Epidermal melanocyte (primary cell): ENCODE data around the gene YKT6.

ENCODE experiments used
- DNase-seq: peaks from one replicate; pipeline ENCODE4 v3.0.0; 2011; ENCODE audit warnings: low spot score; ENCODE audit not compliant: insufficient read length

The YKT6 gene

GRCh38 chr7:44232901-44233715, 32.3 kb downstream of the YKT6 start:
- DNase-seq, result no peak

DNA sequence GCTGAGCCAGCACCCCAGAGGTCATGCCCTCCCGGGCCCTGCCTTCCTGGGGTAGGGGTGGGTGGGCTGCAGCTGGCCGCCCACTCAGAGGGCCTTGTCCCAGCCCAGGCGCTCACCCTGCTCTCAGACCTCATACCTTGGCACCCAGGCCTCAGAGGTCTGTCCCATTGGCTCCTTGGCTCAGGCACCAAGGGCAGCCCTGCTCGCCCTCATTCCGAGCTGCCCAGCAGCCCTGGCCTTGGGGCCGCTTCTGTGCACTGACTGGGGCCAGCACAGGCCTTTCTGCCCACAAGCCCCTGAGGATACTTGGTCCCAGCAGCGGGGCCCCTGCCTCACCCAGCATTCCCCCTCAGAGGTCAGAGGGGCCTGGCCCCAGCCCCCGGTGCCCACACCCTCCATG, 34.3 kb downstream of the YKT6 start:
- no peak for DNase-seq

DNA sequence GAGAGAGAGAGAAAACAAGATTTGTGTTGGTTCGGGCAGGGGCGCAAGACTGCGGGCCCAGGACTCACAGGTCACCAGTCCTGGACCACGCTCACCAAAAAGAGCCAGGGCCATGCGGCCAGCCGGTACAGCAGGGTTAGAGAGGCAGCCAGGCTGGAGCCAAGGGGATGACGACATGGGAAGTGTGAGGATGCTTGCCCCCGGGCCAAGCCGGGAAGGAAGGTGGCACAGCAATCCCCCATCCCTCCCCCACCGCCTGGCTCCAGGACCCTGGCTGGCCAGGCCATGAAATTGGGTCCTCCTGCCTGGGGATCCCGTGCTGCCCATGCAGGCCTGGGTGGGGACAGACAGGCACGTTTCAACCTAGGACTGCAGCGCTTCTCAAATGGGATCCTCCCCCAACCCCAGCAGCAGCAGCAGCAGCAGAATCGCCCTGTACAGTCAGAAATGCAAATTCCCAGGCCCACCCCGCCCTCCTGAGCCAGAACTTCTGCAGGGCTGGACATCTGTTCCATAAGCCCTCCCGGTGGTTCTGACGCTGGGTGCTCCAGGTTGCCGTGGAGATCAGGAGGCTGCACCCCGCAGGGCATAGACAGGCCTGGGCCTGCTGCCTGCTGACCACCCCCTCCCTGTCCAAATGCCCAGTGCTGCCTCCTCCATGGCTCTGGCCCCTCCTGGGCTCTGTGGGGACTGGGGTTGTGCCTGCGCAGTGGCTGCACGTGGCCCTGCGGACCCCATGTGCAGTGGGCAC, 35.0 kb downstream of the YKT6 start:
- no peak for DNase-seq

DNA sequence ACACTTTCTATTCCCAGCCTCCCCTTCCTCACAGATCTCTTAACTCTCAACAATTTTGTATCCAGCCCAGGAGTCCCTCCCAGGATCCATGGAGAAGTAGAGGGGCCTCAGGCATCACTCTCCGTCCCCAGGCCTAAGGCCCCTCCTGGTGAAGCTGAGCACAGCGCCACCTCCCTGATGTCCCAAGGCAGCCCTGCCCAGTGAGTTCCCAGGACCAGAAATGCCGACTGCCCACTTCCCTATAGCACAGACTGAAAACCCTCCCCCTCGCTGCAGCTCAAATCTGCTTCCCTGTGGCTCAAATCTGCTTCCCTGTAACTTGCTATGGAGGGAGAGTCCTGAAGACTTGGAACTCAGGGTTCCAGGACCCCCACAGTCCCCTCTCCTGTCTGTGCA, 35.6 kb downstream of the YKT6 start:
- no peak for DNase-seq

DNA sequence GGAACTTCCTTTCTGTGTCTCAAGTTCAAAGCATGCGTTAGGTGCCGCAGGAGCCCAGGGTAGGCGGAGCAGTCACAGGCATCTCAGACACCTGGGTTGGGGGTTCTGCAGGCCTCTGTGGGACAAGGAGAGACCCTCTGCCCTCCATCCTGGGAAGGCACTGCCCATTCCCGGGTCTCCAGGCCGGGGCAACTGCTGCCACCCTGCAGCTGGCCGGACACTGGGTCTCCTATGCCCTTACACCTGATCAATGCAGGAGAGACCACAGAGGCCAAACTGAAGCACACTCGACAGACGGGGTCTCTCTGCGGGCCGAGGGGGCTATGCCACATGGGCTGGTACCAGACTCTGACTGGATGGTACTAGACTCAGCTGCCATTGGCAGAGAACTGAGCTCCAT, 36.9 kb downstream of the YKT6 start:
- no peak for DNase-seq

DNA sequence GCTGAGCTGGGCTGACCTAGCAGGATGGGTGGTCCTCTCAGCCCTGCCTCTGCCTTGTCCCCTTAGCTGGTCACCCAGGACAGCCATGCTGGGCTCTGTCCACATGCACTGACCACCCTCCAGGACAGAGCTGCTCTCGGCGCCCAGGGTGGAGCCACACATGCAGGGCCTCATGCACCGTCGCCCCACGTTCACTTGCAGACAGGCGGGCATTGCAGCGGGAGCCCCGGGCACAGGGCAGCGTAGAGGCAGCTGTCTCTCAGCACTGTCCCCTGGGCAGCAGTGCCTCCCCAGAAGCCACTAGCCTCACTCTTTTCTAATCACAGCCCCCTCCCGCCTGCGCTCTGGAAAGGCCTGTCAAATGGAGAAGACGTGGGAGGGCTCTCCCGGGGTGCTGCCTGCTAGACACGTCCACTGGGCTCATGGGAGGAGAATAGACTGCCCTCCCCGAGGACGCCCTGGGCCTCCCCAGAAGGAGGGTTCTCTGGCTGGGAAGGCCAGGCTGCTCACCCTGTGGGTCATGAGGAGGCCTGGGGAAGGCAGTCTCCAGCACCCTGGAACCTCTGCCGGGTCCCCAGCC, 37.4 kb downstream of the YKT6 start:
- no peak for DNase-seq

GRCh38 chr7:44239361-44239760, 38.6 kb downstream of the YKT6 start:
- DNase-seq, result no peak

DNA sequence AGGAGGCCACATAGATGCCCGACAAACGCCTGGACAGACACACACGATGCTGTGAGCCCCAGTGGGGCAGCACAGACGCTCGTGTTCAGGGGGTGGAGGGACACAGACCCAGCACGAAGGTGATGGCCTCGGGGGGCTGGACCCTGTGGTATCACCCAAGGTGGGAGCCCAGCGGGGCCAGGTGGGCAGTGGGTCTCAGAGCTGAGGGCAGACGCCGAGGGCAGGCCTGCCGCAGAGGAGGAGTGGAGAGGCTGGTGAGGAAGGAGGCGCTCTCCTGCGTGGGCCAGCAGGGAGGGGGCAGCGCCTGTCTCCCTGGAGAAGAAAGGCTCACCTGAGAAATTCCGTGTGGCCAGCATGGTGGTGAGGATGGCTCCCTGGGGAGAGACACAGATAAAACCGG, 39.6 kb downstream of the YKT6 start:
- no peak for DNase-seq

GRCh38 chr7:44240983-44241510, 40.3 kb downstream of the YKT6 start:
- peak; percentile 97 for DNase-seq

DNA sequence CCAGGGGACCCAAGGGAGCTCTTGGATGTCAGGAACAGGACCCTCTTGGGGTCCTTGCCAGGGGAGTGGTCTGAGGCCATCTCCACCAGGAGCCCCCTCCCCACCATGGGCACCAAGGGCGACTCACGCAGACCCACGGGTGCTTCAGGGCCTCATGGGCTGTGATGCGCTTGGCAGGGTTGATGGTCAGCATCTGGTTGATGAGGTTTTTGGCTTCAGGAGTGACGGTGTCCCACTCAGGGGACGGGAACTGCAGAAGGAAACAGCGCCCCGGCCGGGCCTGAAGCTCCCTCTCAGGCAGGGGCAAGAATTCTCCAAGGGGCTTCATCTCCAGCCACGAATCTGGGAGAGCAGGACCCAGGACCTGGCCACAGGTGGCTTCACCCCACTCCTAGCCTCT, 41.3 kb downstream of the YKT6 start:
- no peak for DNase-seq

GRCh38 chr7:44244282-44244681, 43.5 kb downstream of the YKT6 start:
- DNase-seq, result peak; percentile 44

DNA sequence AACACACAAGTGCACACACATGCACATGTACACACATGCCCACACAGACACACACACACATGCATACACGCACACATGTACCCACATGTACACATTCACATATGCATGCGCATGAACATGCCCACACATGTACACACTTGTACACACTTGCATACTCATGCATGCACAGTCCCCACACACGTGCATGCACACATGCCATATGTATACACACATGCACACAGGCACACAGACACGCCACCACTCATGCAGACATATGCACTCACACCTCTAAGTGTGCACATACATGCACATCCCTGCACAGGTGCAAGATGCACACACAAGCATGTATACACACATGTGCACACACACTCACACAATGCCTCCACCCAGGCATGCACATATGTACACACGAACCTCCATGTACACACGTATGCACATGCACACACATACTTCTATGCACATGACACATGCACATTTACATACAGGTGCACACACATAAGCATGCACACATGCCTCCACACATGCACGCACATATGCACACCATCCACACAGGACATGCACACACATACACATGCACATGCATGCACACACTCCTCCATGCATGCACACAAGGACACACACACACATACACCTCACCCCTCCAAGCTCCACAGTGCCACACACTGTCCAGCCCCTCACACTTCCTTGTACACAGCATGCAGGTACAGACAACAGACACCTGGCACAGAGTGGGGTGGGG, 45.8 kb downstream of the YKT6 start:
- DNase-seq, result no peak

GRCh38 chr7:44247868-44248651, 47.3 kb downstream of the YKT6 start:
- DNase-seq, result no peak

- no peak for DNase-seq
Observed at GRCh38 chr7:44249639-44250234, 49.0 kb downstream of the YKT6 start.

- DNase-seq, result no peak
Observed at GRCh38 chr7:44251269-44251668, 50.5 kb downstream of the YKT6 start.

DNA sequence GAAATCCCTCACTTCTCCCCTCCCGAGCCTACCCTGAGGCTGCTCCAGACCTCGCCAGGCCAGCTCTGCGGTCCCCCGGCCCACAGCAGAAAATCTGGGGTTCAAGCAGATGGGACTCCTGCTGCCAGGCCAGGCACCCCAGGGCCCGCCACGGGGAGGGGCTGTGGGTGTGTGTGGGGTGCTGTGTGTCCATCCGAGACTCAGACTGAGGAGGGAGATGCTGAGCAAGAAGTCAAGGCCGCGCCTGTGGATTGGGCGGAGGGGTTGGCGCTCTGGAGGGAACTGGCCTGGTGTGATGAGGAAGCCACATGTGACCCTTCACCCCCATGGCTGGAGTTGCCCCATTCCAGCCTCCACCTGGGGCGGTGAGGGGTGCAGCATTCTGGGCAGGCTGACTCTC, 51.1 kb downstream of the YKT6 start:
- no peak for DNase-seq

DNA sequence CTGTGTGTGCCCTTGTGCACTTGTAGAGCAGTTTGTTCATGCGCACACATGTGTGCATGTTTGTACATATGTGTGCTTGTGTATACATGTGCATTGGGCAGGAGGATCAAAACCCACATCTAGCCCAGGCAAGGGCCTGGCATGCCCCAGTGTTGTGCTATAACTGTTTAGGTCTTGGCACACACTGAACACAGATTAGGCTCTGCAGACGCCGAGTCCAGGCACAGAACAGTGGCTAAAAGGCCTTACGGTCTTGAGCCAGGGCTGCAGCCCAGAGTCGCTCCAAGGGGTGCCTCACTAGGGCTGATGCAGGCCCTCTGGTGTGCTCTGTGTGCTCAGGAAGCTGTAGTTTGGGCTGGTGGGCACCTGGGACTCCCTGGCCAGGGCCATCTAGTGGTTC, 55.7 kb downstream of the YKT6 start:
- DNase-seq, result no peak

DNA sequence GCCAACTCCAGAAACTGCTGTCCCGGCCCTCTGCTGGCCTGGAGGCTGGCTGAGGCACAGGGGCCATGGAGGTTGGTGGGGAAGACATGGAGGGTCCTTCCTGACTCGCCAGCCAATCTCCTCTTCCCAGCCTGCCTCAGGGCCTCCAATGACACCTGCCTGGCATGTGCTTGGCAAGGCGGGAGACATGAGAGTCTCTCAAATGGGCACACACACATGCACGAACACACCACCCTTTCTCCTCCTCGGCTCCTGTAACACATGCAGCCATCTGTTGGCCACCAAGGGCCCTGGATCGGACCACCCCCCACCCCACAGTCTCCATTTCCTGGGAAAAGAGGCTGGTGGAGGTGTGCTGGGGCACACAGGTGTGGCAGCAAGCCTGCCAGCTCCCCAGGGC, 56.4 kb downstream of the YKT6 start:
- DNase-seq, result no peak

- DNase-seq, result no peak
Observed at GRCh38 chr7:44257618-44258422, 57.0 kb downstream of the YKT6 start.

DNA sequence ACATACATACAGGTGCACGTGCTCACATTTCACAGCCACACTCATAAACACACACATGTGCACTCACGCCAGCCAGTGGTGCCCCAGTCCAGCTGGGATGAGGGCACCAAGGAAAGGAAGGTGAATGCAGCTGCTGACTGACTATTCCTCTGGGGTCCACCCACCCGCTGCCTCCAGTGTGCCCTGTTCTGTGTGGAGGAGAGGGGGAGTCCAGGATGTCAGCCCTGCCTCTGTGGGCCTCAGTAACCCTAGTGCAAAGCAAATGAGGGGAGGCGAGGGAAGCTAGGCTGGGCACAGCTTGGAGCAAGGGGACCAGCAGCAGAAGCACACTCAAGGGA, 57.6 kb downstream of the YKT6 start:
- DNase-seq, result no peak
